ENCODE measurements around the gene SRBD1.

Gene SRBD1

GRCh38 chr2:45353879-45354278 lies 257.2 kb downstream of the SRBD1 start:
- DNase-seq, result no peak

DNA sequence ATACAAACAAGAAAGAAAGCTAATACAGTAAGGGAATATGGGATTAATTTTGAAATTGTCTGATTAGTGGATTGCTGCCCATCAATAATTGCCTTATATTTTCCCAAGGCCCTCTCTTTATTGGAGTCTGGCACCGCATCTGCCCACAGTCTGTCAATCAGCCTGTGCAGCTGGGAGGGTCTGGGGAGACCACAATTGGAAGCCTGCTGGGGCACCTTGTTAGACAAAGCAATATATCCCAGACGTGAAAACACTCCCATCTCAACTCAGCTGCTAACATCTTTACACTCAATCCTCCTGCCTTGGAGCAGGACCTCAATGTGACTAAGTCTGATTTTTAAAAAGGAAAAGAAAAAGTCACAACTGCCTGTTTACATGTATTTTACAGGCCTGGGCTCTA lies 258.6 kb downstream of the SRBD1 start:
- no peak for DNase-seq

GRCh38 chr2:45345331-45346234 lies 265.5 kb downstream of the SRBD1 start:
- no peak for DNase-seq

- DNase-seq, result no peak
Measured at GRCh38 chr2:45344502-45344901, 266.6 kb downstream of the SRBD1 start.

DNA sequence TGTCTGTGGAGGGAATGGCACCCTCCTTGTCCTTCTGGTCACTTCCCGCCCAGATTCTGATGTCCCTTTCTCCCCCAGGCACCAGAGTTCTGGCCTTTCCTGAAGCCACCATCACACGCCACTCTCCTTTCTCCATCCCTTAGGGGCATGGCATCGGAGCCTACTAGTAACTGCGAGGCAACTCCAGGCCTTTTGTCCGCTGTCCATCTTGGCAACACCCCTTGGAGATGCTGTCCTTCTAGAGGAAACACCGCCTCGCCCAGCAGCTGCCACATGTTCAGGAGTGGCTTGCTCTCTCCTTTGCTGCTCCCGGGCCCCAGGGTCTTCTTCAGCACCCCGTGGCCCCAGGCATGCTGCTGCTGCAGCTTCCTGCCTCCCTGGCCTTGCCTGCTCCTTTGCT lies 267.0 kb downstream of the SRBD1 start:
- no peak for DNase-seq

DNA sequence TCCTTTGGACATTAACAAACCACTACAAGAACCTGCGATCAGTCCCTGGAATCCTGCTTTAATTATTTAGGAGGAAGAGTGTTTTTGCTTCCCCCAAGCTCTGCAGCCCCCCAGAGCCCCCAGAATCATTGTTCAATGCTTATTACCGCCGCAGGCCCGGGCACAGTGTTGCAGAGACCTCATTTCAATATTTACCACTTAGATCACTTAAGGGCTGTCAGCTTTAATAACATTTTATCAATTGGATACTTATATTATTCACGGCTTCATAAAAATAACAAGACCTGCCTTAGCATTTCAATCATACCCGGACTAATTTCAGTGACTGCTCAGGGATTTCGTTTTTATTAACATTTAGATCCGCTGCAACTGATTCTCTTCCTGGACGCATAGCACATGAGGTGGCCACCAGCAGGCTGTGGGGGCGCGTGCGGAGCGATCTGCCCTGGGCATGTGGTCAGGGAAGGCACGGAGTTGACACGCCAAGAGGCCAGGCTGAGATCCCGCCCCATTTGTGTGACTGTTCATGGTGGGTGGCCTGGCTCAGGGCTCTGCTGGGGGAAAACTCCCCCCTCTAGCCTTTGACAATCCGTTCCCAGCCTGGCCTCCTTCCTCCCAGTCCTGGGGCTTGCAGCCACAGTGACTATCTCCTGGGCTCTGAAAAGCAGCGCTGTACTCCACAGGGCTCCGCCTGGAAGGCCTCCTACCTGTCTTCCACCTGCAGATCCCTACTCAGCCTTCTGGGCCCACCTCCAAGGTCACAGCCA lies 267.6 kb downstream of the SRBD1 start:
- DNase-seq, result no peak

DNA sequence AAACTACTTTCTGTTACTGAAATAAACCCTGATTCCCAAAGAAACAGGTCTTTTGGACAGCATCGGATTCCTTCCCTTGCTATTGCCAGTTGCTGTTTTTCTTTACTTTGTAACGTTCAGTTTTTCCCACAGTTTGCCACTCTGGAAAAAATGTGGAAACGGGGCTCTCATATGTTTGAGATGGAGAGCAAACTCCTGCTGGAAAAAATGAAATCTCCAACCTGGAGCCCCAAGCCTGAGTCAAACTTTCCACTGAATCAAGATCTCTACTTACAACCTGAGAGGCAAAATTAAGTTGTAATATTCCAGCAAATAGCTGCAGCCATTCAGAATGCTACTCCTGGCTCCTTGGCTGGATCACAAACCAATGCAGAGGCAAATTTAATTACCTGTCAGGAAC lies 270.7 kb downstream of the SRBD1 start:
- no peak for DNase-seq

- no peak for DNase-seq
Measured at GRCh38 chr2:45339253-45339652, 271.8 kb downstream of the SRBD1 start.

Measured in Kasumi-1 (cell line).